Measurements from ENCODE around the gene CAND2.
"Not testable (repeated sequence)": the region's sequence is repeated elsewhere in the genome, so short reads cannot be mapped to it uniquely, and the experiment has no call there.

Gene CAND2

DNA sequence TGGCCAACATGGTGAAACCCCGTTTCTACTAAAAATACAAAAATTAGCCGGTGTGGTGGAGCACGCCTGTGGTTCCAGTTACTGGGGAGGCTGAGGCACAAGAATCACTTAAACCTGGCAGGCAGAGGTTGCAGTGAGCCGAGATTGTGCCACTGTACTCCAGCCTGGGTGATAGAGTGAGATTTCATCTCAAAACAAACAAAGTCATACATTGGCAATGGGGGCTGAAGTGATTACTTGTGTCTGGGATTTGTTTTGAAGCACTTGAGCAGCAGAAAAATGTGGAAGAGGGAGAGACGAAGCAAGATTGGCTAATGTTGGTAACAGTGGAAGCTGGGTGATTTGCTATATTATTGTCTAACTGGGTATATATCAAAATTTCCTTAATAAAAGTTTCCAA lies 24.0 kb upstream of the CAND2 start:
- DNase-seq: no peak

- no peak for DNase-seq
These were observed 23.3 kb upstream of the CAND2 start for GRCh38 chr3:12773030-12773709.

- DNase-seq: no peak
These were observed 22.8 kb upstream of the CAND2 start for GRCh38 chr3:12773710-12774086.

DNA sequence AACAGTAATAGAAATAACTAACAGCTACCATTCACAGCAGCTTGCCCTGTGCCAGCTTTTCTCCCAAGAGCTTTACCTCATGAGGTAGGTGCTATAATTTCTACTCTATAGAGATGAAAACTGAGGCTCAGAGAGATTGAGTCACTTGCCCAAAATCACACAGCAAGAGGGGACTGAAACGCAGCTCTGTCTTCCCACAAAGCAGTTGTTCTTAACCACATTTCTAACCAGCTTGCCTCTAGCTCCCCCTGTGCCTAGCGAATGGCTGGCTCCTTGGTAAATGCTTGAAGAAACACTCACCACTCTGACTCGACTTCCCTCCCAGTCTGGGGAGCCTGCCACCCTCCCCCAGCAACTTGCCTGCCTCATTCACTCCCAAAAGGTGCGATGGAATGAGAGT lies 21.9 kb upstream of the CAND2 start:
- no peak for DNase-seq

DNA sequence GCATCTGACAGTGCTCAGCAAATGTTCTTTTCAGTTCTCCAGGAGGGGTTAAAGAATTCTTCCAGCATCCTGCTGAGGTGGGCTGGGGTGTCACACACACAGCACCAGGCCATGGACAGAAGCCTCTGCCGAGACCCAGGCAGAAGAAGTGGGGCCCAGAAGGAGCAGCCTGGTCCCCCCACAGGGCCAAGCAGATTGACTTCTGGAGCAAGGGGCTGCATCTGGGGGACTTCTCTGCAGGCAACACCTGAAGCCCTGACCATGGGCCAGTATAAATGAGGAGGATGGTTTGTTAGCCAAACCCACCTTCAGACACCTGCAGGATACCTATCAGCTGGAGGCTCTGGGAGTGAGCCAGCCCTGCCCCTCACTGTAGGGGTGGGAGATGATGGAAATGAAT lies 21.3 kb upstream of the CAND2 start:
- no peak for DNase-seq

GRCh38 chr3:12775970-12776369 lies 20.5 kb upstream of the CAND2 start:
- DNase-seq: not testable (repeated sequence)

DNA sequence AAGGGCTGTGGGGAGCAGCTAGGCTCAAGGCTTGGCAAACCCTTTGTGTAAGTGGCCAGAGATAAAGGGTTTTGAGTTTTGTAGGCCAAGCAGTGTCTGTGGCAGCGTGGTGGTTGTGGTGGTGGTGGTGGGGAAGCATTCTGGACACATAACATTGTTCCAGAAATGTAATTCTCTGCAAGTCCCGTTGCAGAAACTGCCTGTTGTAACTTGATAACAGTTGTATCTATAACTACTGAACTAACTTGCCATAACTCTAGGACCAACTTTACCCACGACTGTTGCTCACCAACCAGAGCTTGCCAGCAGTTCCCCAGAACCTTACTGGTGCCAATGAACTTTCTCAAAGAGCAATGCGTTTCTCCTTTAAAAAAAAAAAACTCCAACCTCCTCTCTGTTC lies 19.3 kb upstream of the CAND2 start:
- no peak for DNase-seq

DNA sequence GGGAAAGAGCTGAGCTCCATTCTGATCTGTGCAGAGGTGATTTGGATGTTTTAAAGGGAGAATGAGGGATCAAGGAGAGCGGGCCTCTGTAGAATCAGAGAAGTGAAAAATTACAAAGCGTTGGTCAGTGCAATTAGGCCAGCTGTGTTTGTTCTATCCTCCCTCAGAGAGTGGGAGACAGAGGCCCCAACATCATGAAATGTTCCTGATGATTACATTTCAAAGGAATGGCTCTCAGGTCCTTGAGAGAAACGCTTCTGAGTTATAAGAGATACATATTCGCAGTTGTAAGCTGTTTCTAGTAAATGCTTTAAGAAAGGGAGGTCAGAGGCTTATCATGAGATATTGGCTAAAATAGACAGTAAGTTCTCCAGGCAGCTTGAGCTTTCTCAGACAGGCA lies 15.7 kb upstream of the CAND2 start:
- no peak for DNase-seq

GRCh38 chr3:12782172-12782815 lies 14.2 kb upstream of the CAND2 start:
- peak; percentile 18 for DNase-seq

DNA sequence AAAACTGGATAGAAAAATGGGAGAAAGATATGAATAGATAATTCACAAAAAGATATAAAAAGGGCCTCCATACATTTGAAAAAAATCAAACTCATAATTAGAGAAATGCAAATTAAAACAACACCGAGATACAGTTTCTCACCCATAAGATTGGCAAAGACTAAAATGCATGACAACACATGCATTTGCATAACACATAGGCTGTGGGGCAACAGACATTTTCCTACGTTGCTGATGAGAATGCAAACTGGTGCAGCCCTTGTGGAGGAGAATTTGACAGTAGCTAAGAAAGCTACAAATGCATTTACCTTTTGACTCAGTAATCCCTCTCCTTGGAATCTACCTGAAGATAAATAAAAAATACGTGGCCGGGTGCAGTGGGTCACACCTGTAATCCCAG lies 11.4 kb upstream of the CAND2 start:
- DNase-seq: no peak

DNA sequence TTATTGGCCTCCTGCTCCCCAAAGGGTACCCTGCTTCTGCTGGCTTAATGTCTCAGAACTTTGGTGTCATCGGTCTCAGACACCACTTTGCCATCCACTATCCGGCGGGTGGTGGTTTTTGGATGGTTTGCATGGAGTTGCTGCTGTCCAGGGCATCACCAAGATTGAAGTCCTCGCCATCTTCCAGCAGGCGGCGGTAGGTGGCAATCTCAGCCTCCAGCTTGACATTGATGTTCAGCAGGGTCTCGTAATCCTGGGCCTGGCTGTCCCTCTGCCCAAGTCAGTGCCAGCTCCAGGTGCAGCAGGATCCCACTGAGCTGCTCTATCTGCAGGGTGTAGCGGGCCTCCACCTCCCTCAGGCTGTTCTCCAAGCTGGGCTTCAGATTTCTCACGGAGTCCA lies 9.1 kb upstream of the CAND2 start:
- peak; percentile 56 for DNase-seq

- DNase-seq: not testable (repeated sequence)
These were observed 8.4 kb upstream of the CAND2 start for GRCh38 chr3:12787967-12788690.

- no peak for DNase-seq
These were observed 5.0 kb upstream of the CAND2 start for GRCh38 chr3:12791430-12791829.

DNA sequence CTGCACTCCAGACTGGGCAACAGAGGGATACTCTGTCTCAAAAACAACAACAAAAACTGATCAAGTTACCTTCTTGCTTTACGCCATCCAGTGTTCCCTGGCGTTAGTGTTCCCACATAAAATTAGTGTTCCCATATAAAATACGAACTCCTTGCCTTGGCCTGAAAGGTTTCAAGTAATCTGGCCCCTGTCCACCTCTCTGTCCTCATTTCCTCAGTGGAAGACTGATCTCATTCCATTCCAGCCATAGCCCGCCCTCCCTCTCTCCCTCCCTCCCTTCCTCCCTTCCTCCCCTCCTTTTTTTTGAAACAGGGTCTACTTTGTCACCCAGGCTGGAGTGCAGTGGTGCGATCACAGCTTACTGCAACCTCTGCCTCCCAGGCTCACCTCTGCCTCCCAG lies 2.8 kb upstream of the CAND2 start:
- DNase-seq: no peak

GRCh38 chr3:12797124-12797891 lies 828 bp downstream of the CAND2 start:
- DNase-seq: no peak

- DNase-seq: no peak
These were observed 1.5 kb downstream of the CAND2 start for GRCh38 chr3:12797892-12798558.

- no peak for DNase-seq
These were observed 2.2 kb downstream of the CAND2 start for GRCh38 chr3:12798559-12799179.

DNA sequence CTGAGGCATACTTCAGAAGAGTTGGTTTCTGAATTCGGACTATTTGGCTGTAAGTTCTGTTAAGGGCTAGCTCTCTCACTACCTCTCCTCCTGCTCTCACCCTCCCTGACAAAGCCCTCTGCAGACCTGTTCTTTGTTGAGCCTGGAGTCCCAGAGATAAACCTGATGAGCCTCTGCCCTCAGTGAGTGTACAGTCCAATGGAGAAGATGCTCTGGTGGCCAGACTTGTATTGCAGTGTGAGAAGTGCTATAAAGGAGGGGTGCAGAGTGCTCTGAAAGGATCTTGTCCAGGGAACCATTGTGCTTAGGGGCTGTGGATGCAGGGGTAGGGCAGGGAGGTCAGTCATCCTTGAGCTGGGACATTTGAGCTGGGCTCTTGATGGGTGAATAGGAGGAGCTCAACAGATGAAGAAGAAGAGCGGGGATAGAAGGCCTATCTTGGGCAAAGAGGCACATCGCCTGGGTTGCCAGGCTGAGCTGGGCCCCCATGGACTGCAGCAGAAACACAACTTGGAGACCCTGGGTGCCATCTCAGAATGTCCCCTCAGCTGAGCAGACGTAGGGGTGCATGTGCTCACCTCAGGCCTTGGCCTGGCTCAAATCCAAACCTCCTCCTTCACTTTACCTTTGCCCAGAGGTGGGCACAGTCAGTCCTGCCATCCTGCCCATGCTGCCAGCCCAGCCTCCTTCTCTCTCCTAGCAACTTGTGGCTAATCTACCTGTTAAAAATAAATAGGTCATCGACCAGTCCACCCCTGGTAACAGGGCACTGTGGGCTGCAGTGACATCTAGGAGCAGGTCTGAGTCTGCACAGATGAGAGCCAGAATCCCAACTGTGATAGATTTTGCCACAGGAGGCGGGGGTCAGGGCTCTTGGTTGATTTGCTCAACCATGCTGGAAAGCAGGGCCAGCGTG lies 3.3 kb downstream of the CAND2 start:
- DNase-seq: no peak

GRCh38 chr3:12803371-12803770 lies 6.9 kb downstream of the CAND2 start:
- DNase-seq: no peak

DNA sequence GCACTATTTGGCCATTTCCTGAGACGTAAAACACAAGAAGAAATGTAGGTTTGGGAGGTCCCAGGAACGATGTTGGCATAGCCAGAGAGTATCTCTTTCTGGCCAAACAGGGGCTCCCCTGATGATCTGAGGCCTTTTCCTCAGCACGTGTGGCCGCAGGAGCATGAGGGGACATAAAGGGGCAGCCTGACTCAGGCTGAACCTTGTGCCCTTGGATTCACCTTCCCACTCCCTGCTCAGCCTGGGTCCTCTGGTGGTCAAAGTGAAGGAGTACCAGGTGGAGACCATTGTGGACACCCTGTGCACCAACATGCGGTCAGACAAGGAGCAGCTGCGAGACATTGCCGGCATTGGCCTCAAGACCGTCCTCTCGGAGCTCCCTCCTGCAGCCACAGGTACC lies 10.6 kb downstream of the CAND2 start:
- DNase-seq: no peak

GRCh38 chr3:12807601-12808359 lies 11.3 kb downstream of the CAND2 start:
- DNase-seq: no peak
